ENCODE measurements around the gene BACH2. TPM values are rescaled to one million over a fixed set of nuclear protein-coding genes. Genes with fewer than 3 reads are reported as not detected.
A peak's percentile ranks its signal among the peaks of the same experiment; 100 is the strongest.

BACH2 gene
- polyA plus RNA-seq, 1 experiment = 2.2 TPM

- H3K4me3 ChIP-seq (ENCODE audit: low read depth, low read length) = no peak overlapping the region
- TF ChIP-seq, protein P1, sequence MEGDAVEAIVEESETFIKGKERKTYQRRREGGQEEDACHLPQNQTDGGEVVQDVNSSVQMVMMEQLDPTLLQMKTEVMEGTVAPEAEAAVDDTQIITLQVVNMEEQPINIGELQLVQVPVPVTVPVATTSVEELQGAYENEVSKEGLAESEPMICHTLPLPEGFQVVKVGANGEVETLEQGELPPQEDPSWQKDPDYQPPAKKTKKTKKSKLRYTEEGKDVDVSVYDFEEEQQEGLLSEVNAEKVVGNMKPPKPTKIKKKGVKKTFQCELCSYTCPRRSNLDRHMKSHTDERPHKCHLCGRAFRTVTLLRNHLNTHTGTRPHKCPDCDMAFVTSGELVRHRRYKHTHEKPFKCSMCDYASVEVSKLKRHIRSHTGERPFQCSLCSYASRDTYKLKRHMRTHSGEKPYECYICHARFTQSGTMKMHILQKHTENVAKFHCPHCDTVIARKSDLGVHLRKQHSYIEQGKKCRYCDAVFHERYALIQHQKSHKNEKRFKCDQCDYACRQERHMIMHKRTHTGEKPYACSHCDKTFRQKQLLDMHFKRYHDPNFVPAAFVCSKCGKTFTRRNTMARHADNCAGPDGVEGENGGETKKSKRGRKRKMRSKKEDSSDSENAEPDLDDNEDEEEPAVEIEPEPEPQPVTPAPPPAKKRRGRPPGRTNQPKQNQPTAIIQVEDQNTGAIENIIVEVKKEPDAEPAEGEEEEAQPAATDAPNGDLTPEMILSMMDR (IDR thresholded peaks at IDR 0.05; ENCODE audit: low read depth, low read length) = no peak
- CTCF ChIA-PET = interaction anchor here (1.6 kb wide), 1 partner anchor 282 kb away, joined by 4 read pairs; no protein-coding TSS in a partner anchor
- POLR2A ChIA-PET = no interaction called here
- H3K27ac ChIP-seq (ENCODE audit: low read depth, low read length) = no peak overlapping the region
- DNase-seq (ENCODE audit: low read depth, low spot score) = no peak
- H3K9me3 ChIP-seq (ENCODE audit: control insufficient read depth, insufficient read depth, low read length) = peaks cover 10% of the 10 kb centered on the region
- no peaks in the 10 kb centered on the region for H3K27me3 ChIP-seq (ENCODE audit: control insufficient read depth, insufficient read depth, low read length)
Observed at GRCh38 chr6:90222008-90222407, 74.6 kb downstream of the BACH2 start.

DNA sequence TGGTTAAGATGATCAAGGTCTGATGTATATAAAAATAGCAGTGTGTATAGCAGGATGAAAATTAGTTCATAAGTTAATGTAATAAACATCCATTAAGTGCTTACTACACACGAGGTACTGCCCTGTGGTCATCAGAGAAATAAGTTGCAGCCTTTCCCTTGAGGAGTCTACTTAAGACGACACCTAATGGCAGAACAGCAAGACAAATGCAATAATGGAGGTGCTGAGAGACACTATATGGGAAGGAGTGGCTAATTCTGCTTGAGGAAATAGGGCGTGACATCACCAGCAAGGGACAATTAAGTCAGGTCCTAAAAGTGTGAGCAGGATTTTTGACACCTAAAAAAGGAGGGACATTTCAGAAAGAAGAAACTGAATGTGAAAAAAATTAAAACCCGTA lies 75.2 kb downstream of the BACH2 start:
- no peak overlapping the region for H3K4me3 ChIP-seq (ENCODE audit: low read depth, low read length)
- DNase-seq (ENCODE audit: low read depth, low spot score) = no peak
- ChIA-PET POLR2A (interaction anchor here (0.6 kb wide), 1 partner anchor 97 kb away, joined by 3 read pairs; no protein-coding TSS in a partner anchor), CTCF (interaction anchor here (0.6 to 1.5 kb wide), 2 partner anchors 33 to 281 kb away, joined by 4 to 5 read pairs; no protein-coding TSS in a partner anchor)
- peaks cover 10% of the 10 kb centered on the region for H3K9me3 ChIP-seq (ENCODE audit: control insufficient read depth, insufficient read depth, low read length)
- H3K27me3 ChIP-seq (ENCODE audit: control insufficient read depth, insufficient read depth, low read length) = no peaks in the 10 kb centered on the region
- no peak overlapping the region for H3K27ac ChIP-seq (ENCODE audit: low read depth, low read length)
- TF ChIP-seq, protein P1 (IDR thresholded peaks at IDR 0.05; ENCODE audit: low read depth, low read length) = no peak

DNA sequence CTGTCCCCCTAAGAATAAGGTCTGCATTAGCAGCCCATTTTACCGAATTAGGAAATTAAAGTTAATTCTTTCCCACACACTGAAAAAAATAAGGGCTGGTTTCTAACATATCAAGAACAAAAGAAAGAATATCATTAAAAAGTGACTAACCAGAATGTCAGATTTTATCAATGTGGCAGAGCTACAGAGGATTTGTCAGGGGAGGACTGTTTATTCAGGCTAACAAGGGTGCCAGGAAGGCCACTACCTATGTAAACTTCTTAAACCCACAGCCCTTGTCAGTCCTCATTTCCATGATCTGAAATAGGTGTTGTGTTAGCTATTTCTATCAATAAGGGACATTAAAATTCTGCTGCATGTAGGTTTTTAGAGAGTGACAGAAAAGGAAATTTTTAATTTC lies 76.4 kb downstream of the BACH2 start:
- no peak overlapping the region for H3K27ac ChIP-seq (ENCODE audit: low read depth, low read length)
- no peak for DNase-seq (ENCODE audit: low read depth, low spot score)
- CTCF ChIA-PET = interaction anchor here (1.1 to 1.5 kb wide), 2 partner anchors 259 to 280 kb away, joined by 4 to 5 read pairs; no protein-coding TSS in a partner anchor

GRCh38 chr6:90219209-90219985 lies 77.2 kb downstream of the BACH2 start:
- POLR2A ChIA-PET = interaction anchor here (0.9 to 3.3 kb wide), 14 partner anchors 25 to 279 kb away, joined by 3 to 47 read pairs (median 12); partner anchors contain the start of gene BACH2
- CTCF ChIA-PET = interaction anchor here (0.8 to 1.3 kb wide), 4 partner anchors 174 to 279 kb away, joined by 3 to 8 read pairs (median 4); no protein-coding TSS in a partner anchor
- TF ChIP-seq, protein P1 (IDR thresholded peaks at IDR 0.05; ENCODE audit: low read depth, low read length) = no peak
- peak overlapping the region; percentile 97 for H3K27ac ChIP-seq (ENCODE audit: low read depth, low read length)
- peak overlapping the region; percentile 48 for H3K4me3 ChIP-seq (ENCODE audit: low read depth, low read length)
- no peaks in the 10 kb centered on the region for H3K27me3 ChIP-seq (ENCODE audit: control insufficient read depth, insufficient read depth, low read length)
- peaks cover 10% of the 10 kb centered on the region for H3K9me3 ChIP-seq (ENCODE audit: control insufficient read depth, insufficient read depth, low read length)
- peak; percentile 76 for DNase-seq (ENCODE audit: low read depth, low spot score)

More for the DNA sequence above, 76.4 kb downstream of the BACH2 start:
- no peak overlapping the region for H3K4me3 ChIP-seq (ENCODE audit: low read depth, low read length)
- TF ChIP-seq, protein P1 (IDR thresholded peaks at IDR 0.05; ENCODE audit: low read depth, low read length) = no peak
- POLR2A ChIA-PET = no interaction called here
- no peaks in the 10 kb centered on the region for H3K27me3 ChIP-seq (ENCODE audit: control insufficient read depth, insufficient read depth, low read length)
- H3K9me3 ChIP-seq (ENCODE audit: control insufficient read depth, insufficient read depth, low read length) = peaks cover 10% of the 10 kb centered on the region

DNA sequence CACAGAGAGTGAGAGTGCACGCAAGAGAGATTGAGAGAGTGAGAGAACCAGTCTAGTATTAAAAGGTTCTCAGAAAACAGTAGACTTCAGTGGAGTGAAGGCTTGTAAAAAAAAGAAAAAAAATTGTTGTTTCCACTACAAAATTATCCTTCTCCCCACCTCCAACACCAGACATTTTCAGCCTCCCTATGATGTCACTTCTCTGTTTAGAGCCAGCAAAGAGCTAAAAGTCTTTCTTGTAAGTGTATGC lies 77.8 kb downstream of the BACH2 start:
- Histone ChIP-seq H3K4me3 (ENCODE audit: low read depth, low read length) (peak overlapping the region; percentile 48), H3K9me3 (ENCODE audit: control insufficient read depth, insufficient read depth, low read length) (peaks cover 10% of the 10 kb centered on the region), H3K27ac (ENCODE audit: low read depth, low read length) (peak overlapping the region; percentile 97), H3K27me3 (ENCODE audit: control insufficient read depth, insufficient read depth, low read length) (no peaks in the 10 kb centered on the region)
- DNase-seq (ENCODE audit: low read depth, low spot score) = no peak
- TF ChIP-seq, protein P1 (IDR thresholded peaks at IDR 0.05; ENCODE audit: low read depth, low read length) = no peak
- ChIA-PET CTCF (interaction anchor here (0.8 to 1.3 kb wide), 4 partner anchors 174 to 278 kb away, joined by 3 to 8 read pairs (median 4); no protein-coding TSS in a partner anchor), POLR2A (interaction anchor here (0.7 to 3.3 kb wide), 21 partner anchors 14 to 278 kb away, joined by 3 to 47 read pairs (median 11); partner anchors contain the start of gene BACH2)

Data from AG04450 (cell line).